ENCODE data around the gene CGB2.

The CGB2 gene

DNA sequence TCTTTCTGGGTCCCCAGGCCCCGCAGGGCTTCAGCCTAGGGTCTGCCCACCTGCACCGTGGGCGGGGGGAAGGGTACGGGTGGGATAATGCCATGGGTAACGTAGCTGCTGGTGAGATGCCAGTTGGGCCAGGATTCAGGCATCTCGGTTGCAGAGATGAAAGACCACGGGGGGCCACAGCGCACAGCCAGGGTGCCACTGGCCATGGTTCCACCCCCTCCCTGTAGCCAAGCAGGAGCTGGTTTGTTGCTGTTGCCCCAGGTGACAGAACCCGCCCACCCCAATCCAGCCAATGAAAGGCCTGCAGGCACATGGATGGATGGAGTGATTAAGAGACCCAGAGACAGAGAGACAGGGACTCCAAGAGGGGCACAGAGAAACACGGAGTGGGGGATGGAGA lies 26.9 kb downstream of the CGB2 start:
- TF ChIP-seq, protein P1, sequence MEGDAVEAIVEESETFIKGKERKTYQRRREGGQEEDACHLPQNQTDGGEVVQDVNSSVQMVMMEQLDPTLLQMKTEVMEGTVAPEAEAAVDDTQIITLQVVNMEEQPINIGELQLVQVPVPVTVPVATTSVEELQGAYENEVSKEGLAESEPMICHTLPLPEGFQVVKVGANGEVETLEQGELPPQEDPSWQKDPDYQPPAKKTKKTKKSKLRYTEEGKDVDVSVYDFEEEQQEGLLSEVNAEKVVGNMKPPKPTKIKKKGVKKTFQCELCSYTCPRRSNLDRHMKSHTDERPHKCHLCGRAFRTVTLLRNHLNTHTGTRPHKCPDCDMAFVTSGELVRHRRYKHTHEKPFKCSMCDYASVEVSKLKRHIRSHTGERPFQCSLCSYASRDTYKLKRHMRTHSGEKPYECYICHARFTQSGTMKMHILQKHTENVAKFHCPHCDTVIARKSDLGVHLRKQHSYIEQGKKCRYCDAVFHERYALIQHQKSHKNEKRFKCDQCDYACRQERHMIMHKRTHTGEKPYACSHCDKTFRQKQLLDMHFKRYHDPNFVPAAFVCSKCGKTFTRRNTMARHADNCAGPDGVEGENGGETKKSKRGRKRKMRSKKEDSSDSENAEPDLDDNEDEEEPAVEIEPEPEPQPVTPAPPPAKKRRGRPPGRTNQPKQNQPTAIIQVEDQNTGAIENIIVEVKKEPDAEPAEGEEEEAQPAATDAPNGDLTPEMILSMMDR (IDR thresholded peaks at IDR 0.05; ENCODE audit: low read depth, low read length, missing control alignments), result no peak
- H3K4me3 ChIP-seq (ENCODE audit: low read depth, low read length), result no peak overlapping the region
- peak; percentile 18 for DNase-seq (ENCODE audit: low read depth)
- in situ Hi-C loops (cut with HindIII; ENCODE audit: low sequenced_read_pairs), result no loop called here

DNA sequence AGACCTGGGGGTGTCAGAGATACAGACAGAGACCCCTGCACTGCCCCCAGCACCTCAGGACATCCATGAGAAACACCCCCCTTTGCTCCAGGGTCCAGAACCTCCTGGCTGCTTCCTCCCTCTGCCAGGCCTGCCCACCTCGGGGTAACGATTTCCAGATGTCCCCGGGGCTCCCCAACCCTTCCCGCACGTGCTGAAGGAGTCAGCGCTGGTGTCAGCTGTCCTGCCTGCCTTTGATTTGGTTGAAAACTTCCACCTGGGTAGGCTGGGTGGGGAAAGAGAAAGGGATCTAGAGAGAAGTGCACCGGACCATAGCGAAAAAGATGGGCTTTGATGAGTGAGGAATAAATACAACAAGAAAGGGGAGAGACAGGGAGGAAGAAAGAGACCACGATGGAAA lies 27.4 kb downstream of the CGB2 start:
- no peak for DNase-seq (ENCODE audit: low read depth)
- H3K4me3 ChIP-seq (ENCODE audit: low read depth, low read length), result no peak overlapping the region
- in situ Hi-C loops (cut with HindIII; ENCODE audit: low sequenced_read_pairs), result no loop called here
- TF ChIP-seq, protein P1 (IDR thresholded peaks at IDR 0.05; ENCODE audit: low read depth, low read length, missing control alignments), result no peak

DNA sequence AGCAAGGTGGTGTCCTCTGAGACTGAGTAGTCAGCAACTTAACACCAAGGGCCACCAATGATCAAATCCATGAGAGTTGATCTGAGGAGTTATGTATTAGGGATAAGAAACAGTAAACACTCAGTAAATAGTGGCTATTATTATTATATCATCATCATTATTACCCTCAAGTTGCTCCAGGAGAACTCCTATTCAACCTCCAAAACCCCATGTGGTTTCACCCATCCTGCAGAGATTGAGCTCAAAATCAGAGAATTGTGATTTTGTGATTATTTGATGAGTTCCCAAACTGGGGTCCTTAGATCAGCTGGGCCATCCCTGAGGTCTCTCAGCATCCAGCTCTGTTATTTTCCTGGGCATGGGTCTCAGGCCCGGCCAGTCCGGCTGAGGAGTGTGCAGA lies 29.3 kb downstream of the CGB2 start:
- DNase-seq (ENCODE audit: low read depth), result no peak
- TF ChIP-seq, protein P1 (IDR thresholded peaks at IDR 0.05; ENCODE audit: low read depth, low read length, missing control alignments), result no peak
- in situ Hi-C loops (cut with HindIII; ENCODE audit: low sequenced_read_pairs), result no loop called here
- H3K4me3 ChIP-seq (ENCODE audit: low read depth, low read length), result no peak overlapping the region

DNA sequence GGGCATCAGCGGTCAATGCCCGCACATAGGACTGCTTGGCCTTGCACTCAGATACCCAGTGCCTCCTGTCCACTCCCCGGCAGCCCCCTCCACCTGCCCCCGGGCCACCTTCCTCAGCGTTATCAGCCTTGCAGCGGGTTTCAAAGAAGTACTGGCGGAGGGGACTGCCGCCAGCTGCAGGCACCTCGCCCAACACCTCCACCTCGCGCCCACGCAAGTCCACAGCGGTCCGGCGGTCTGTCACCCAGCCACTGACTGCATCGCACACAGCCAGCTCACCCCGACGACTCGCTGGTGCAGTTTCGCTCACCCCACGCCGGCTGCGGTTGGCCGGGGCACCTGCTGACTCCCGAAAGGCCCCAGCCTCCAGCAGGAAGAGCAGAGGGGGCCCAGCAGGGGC lies 29.8 kb downstream of the CGB2 start:
- TF ChIP-seq, protein P1 (IDR thresholded peaks at IDR 0.05; ENCODE audit: low read depth, low read length, missing control alignments), result no peak
- DNase-seq (ENCODE audit: low read depth), result no peak
- no peak overlapping the region for H3K4me3 ChIP-seq (ENCODE audit: low read depth, low read length)
- in situ Hi-C loops (cut with HindIII; ENCODE audit: low sequenced_read_pairs), result no loop called here

DNA sequence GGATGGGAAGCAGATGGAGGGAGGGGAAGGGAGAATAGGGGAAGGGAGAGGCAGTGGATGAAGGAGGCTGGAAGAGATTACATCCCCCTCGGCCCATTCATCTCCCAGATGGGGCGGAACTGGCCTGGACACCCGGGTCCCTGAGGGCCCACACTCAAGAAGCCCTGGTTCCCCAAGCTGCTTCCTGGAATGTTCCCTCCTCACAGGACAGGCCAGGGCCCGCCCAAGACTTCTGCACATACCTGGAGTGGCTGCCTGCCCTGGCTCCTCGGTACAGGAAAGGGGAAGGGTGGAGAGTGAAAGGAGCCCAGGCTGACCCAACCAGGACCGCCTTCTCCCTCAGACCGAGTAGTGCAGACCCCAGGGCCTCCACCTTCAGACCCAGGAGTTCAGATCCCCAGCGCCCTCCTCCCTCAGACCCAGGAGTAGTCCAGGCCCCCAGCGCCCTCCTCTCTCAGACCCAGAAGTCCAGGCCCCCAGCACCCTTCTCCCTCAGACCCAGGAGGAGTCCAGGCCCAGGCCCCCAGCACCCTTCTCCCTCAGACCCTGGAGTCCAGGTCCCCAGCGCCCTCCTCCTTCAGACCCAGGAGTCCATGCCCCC lies 32.4 kb downstream of the CGB2 start:
- TF ChIP-seq, protein P1 (IDR thresholded peaks at IDR 0.05; ENCODE audit: low read depth, low read length, missing control alignments), result no peak
- DNase-seq (ENCODE audit: low read depth), result no peak
- in situ Hi-C loops (cut with HindIII; ENCODE audit: low sequenced_read_pairs), result no loop called here
- peak overlapping the region; percentile 32 for H3K4me3 ChIP-seq (ENCODE audit: low read depth, low read length)

DNA sequence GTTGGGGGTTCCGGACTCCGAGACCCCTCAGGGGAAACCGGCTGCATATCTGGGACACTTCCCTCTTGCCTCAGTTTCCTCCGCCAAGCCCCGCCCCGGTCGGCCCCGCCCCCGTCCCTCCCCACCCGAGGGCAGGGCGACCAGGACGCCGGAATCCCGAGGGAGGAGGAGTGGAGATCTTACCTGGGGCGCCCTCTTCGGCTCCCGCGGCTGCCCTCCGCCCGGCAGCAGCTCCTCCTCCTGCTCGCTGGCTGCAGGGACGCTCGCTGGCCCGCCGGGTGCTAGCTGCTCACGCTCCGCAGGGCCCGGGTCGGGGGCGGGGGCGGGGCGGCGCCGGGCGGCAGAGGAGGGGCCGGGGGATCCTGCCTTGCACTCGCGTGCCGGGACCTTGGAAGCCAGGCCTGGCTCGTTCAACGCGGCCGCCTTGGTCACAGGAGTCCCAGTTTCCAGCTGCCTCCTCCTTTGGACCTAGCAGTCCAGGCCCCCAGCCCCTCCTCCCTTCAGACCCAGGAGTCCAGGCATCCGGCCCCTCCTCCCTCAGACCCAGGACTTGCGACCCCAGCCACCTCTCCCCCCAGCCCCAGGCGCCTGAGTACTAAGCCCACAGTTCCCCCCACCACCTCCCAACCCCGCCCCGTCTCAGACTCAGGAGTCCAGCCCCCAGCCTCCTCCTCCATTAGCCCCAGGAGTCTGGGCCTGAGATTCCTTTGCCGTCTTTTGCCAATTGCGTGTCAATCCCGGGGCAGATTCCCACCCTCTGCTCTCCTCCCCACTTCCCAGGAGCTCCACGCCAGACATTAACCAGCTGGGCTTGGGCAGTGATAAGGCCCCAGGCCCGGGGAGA lies 33.3 kb downstream of the CGB2 start, which contains the start of gene NTF4:
Gene NTF4 (minus strand): TSS at position 51 of the 844 bp plus-strand sequence. CDS start 2,821 bp downstream, outside the sequence.
- TF ChIP-seq, protein P1 (IDR thresholded peaks at IDR 0.05; ENCODE audit: low read depth, low read length, missing control alignments), result no peak
- H3K4me3 ChIP-seq (ENCODE audit: low read depth, low read length), result peak within 1 kb of the TSS; percentile 32
- DNase-seq (ENCODE audit: low read depth), result no peak
- in situ Hi-C loops (cut with HindIII; ENCODE audit: low sequenced_read_pairs), result no loop called here

All from astrocyte of the cerebellum (primary cell).